Glomerular endothelial cell (primary cell): Measurements from ENCODE around the gene C22orf23. TPM values are rescaled to one million over a fixed set of nuclear protein-coding genes. Genes with fewer than 3 reads are reported as not detected.
"Not testable (repeated sequence)": the region's sequence is repeated elsewhere in the genome, so short reads cannot be mapped to it uniquely, and the experiment has no call there.

Experiments
- DNase-seq: peaks from one replicate; pipeline ENCODE4 v3.0.0-alpha.2; 2011; ENCODE audit warnings: low read depth, low spot score; ENCODE audit errors: extremely low read depth
- total RNA-seq: library from RNA; depleted of rRNA; stranded (reverse); fragments of >200 nt; gene quantifications from 2 replicates; pipeline ENCODE4 v1.2.3, GENCODE V29; 2015

C22orf23 gene
- total RNA-seq, 1 donor from 2014 or later, result 0.41 TPM

DNA sequence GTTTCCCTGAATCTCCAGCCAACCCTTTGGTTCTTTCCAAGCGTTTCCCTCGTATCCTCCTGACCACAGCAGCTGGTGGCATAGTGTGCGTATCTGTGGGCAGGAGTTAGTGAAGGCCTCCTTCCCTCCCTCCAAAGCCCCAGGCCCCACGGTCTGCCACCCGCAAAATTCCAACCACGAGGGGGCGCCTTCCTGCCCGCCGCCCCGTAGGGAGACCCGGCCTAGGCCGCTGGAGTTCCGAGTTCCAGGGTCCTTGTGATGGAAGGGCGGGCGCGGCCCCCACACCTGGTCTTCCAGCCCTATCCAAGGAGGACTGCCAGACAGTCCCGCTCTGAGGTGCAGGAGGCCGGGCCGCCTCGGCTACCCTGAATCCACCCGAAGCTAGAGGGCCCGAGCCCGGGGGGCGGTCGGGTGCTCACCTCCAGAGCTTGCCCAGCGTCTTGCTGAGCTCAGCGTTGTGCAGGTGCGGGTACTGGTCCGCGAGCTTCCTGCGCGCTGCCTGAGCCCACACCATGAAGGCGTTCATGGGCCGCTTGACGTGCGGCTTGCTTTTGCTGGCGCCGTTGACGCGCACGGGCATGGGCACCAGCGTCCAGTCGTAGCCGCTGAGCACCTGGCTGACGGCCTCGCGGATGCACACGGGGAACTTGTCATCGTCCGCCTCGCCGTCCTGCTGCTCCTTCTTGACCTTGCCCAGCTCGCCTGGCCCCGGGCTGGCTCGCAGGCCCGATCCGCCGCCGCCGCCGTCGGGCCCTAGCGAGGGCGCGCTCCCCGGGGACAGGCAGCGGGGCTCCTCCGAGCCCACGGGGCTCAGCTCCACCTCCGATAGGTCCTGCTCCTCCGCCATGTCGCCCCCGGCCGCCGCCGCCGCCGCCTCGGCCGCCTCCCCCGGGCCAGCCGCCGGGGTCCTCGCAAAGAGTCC is 29.8 kb upstream of the C22orf23 start:
- DNase-seq, result no peak

DNA sequence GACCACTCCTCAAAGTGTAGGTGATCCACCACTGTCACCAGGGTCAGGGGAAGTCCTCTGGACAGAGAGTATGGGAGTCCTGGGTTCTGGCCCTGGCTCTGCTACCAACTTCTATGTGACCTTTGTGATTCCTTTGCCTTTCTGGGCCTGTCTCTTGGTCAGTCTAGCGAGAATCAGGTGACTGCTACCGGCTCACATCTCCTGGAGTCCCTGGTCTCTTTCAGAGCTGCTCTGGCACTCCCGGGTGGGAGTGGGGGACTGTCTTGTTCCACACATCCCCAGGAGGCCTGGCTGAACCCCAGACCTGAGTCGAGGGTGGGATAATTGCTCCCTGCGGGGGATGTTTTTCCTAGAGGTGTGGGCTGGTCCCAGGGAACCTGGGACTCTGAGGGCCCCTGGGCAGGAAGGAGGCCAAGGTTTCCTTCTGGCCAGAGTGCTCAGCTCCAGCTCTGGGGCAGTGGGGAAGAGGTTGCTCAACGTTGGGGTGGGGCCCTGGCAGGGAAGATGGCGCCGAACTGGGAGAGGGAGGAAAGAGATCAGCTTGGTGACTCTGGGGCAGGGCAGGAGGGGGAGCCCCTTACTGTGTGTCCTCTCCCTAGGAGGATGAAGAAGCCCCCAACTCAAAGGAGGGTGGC is 28.9 kb upstream of the C22orf23 start:
- no peak for DNase-seq

DNA sequence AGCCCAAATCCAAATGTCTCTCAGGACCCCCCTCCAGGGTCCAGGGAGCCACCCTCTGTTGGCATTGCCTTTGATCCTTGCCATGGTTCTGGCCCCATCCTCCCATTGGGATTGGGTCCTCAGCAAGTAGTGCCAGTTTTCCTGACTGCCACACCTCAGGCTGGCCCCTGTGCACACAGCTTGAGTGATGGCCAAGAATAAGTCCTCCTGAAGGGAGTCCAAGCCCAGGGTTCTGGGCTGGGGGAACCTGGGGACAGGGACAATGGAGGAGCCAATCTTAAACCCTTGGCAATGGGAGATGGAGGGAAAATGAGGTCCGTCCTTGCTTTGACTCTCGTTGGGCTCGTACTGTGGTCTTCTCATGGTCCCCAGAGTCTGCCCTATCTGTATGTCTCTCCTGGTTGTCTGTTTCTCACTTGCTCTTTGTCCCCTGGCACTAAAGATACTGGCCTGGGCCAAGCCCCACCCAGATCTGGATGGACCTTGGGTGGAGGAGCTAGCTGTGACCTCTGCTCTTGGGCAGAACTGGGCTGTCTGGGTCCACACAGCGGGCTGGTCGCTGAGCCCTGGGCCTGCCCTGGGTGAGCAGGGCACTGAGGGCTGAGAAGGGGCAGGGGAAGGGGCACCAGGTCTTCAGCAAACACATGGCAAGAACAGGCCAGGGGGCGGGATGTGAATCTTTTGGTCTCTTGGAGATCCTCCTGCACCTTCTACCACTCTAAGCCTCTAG is 28.0 kb upstream of the C22orf23 start:
- DNase-seq, result no peak

DNA sequence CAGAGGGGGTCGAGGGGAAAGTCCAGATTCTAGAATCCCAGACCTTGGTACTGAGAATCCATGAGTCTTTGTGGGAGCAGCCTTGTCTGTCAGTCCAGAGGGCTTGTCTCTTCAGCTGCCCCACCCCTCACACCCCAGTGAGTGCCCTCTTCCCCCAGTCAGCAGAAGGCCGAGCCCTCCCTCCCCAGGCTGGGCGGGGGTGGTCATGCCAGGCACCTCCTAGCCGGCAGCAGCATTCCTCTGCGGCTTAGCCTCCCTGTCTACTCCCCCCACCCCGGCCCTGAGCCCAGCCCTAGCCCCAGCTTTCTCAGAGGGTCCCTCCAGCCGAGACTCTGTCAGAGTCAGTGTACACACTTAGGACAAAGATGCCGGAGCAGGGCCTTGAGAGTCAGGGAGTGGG is 26.4 kb upstream of the C22orf23 start:
- no peak for DNase-seq

DNA sequence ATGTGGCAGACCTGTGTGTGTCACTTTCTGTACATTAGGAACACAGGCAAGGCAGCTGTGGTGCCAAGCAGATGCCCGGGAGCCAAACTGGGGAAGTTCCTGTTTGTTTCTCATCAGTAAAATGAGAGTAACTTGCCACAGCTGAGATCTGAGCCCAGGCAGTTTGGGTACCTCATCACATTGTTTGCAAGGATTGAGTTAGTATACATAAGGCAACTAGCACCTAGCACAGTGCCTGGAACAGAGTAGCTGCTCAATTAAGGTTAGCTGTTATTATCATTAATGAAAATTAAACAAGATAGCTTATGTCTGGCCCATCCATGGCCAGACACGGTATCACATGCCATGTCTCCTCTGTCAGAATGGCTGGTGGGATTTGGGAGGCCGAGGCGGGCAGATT is 23.1 kb upstream of the C22orf23 start:
- no peak for DNase-seq

DNA sequence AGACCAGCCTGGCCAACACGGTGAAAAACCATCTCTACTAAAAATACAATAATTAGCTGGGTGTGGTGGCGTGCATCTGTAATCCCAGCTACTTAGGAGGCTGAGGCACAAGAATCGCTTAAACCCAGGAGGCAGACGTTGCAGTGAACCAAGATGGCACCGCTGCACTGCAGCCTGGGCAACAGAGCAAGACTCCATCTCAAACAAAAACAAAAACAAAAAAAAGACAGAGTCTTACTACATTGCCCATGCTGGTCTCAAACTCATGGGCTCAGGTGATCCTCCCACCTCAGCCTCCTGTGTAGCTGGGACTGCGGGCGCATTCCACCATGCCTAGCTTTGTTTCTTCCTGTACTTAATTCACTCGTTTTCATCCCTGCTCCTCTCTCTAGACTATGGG is 22.6 kb upstream of the C22orf23 start:
- not testable (repeated sequence) for DNase-seq

DNA sequence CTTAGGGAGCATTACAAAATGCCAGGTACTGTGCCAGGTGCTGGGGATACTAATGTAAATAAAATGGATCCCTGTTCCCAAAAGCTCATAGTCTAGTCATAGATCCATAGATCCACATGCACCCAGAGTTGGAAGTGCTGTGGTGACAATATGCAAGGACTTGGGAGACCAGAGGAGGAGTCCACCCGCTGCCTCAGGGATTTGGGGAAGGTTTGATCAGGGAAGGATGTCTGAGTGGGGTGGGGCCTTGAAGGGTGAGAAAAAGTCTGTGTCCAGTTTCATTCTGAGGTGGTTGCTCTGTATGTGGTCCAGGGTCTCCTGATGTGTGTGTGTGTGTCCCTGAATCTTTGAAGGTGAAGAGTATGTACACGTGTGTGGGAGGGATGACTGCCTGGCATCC is 21.8 kb upstream of the C22orf23 start:
- no peak for DNase-seq

DNA sequence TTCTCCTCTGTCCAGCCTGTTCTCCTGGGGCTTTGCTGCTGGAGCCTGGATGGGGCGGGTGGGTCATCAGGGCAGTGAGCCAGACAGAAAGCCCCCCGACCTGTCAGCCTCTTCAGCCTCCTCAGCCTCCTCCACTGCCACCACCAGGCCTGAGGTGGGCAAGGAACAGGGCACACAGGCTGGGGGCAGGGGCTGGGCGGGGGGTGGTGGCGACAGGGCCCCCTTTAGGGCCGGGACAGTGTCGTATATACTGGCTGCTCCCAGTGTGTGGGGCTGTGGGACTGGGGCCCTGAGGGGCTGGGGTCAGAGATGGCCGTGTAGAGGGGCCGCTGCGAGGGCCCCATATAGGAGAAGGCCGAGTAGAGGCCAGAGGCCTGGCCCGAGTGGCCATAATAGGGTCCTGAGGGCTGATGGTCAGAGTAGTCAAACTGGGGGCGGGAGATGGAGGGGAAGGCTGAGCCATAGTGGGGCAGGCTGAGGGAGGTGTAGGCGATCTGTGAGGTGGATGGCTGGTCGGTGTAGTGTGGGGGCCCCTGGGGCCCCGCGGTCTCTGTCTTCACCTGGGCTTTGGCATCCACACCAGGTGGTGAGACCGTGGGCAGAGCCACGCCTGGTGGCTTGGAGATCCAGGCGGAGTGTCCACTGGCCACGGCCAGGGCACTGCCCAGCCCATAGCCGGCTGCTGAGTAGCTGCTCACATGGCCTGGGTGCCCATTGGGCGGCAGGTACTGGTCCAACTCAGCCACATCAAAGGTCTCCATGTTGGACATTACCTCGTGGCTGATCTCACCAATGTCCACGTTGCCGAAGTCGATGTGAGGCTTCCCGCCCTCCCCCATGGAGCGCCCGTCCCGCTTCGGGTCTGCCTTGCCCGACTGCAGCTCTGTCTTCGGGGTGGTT is 20.1 kb upstream of the C22orf23 start:
- DNase-seq, result no peak

DNA sequence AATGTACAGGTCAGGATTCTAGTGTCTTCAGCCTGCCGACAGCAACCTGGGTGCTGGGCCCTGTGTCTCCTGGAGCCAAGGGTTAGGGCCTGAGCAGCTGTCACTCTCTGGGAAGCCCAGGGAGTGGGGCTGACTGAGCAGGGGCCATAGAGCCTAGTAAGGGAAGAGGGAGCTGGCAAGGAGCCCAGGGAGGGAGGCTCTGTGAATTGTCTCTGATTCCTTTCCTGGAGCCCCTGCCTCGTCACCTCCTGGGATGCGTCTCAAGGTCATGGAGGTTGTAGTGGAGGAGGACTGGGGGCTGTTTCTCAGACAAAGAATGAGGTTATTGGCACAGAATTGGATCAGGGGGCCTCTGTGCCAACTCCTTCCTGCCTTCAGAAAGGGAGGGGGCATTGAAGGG is 19.1 kb upstream of the C22orf23 start:
- no peak for DNase-seq

DNA sequence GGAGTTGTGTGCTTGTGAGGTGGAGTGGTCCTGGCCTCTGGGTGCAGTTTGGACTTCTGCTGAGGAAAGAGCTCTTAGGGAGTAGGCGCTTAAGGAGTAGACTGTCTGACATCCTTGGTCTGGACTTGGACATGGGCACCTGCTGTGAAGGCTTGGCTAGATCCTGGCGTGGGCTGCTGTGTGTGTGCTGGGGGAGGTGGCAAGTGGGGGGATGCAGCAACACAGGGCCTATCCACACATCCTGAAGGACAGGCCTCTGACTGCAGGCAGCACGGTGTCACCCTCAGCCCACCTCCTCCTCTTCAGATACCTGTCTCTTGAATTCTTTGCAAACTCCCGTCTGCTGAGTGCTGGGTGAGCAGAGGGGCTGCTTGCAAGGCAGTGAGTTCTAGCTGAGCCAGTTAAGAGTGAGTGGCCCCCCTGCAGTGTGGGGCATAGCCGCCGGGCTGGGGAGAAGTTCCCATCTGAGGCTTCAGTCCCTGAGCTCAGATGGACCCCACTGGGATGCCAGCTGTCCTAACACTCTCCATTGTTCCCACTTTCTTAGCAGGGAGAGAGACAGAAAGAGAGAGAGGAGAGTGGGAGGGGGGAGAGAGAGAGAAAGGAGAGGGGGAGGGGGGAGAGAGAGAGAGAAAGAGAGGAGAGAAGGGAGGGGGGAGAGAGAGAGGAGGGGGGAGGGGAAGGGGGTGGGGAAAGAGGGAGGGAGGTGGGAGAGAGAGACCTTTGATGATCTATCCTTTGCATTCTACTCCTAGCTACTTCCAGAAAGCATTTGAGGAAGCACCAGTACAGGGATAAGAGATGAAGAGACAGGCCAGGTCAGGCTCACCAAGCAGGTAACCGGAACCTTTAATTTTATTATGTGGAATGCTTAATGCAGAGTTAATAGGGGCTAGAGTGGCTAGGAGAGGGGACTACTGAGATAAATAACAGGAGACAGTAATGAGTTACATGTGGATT is 18.4 kb upstream of the C22orf23 start:
- no peak for DNase-seq

DNA sequence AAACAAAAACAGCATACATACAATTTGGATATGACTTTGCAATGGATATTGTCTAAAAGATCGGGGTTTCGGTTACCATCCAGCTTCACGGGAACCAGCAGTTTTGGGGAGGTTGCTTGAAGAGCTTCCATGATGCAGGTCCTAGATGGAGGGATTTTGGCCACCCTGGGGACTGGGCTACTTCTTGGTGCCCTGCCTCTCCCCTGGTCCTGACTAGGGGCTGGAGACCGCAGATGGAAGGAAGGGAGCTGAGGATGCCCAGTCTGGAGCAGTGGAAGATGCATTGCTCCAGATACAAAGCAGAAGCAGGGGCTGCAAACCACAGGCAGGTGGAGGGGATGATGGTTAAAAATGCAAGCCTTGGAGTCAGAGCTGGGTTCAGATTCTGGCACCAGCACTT is 17.5 kb upstream of the C22orf23 start:
- DNase-seq, result no peak

DNA sequence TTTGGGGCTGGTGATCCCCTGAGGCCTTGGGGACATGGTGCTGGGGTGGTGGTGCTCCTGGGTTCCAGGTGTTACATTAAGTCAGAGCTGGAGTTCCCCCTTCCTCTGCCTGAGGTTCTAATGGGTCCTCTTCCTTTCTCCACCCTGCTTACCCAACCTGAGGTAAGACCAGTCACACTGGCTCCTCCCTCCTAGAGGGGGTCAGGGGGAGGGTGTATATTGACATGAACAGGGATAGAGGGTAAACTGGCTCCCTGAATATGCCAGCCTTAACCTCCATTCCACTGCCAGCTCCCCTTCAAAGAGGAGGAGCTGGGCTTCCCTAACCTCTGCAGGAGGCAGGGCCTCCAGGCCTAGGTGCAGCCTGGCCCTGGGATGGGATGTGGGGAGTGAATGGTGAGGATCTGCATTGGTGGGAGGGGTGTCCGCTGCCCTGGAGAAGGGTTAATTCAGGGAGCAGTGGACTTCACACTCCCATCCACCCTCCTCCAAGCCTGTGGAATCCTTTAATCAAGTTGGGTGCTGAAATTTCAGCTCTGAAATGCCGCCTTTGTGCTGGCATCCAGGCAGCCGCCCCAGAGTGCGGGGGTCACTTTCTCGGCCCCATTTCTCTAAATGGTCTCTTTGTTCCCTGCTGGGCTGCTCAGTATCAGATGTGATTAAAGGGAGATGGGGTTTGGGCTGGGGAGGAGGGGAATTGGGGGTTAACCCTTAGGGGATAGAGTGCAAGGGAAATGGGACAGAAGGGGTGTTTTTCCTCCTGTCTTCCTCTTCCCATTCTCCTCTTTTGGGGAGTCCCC is 15.3 kb upstream of the C22orf23 start:
- DNase-seq, result no peak

DNA sequence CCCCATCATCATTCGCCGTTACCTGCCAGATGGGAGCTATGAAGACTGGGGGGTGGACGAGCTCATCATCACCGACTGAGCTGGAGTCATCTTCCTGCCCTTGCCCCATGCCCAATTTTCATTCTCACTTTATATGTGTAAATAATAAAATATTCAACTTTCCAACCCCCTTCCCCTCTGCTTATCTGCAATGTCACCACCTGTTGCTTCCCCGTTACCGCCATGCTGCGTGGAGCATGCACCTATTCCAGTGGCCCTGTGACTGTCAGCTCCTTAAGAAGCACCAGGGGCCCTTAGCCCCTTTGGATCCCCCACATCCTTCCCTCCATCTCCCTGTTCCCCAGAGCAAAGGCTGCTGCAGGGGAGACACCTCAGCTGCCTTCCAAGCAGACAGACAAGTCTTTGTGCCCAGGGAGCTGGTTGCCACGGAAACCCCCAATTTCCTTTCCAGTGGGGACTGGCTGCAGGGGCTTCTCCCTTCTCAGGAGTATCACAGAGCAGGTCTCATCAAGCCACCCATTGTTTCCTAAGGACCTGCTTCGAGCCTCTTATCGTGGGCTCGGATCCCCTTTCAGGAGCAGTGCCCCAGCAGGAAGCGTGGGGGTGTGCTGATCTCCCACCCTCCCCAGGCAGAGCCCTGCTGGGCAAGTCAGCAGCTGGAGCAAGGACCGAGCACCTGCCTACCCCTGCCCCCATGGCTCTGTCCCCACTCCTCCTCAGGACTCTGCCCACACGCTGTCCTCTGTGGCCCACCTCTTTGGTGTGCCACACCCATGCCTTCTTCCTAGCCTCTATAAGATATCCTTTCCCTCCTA is 14.4 kb upstream of the C22orf23 start:
- DNase-seq, result no peak

DNA sequence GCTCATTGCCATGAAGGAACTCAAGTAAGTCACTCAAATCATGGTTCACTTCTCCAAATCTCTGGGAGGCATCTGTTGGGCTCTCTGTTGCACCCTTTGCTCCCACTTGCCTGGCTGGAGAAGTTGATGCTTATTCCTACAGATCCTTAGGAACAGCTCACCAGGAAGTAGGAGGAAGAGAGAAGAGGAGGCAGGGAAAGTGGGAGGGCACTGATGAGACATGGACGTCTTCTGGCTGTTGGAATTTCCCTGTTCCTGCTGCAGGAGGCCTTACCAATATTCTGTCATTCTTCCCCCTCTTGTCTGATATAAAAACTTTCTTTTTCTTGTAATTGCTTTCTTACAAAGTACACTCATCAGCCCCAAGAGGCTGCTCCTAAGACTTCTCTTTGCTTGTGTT is 13.7 kb upstream of the C22orf23 start:
- DNase-seq, result no peak

DNA sequence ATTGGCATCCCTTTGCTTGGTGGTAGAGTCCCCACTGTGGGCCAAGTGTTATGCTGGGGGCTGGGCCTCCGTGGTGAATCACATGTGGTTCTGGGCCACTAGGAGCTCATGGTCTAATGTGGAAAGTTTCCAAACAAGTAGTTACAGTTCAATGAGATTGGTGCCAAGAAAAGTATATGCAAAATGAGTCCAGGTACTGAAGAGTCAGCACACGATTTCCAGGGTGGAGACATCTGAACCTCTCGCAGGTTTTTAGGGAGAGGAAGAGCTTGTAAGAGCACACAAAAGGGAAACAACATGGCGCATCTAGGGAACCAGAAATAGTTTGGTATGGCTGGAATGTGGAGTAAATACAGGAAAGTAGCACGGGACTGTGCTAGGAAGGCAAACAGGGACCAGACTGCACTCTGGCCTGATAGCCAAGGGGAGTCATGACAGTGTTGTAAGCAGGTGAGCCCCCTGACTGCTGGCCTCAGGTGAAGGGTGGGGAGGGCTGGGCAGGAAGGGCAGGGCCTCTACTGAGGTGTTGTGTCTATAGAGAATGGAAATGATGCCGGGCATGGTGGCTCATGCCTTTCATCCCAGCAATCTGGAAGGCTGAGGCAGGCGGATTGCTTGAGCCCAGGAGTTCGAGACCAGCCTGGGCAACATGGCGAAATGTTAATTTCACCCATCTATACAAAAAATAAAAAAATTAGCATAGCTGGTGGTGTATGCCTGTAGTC is 12.7 kb upstream of the C22orf23 start:
- no peak for DNase-seq

DNA sequence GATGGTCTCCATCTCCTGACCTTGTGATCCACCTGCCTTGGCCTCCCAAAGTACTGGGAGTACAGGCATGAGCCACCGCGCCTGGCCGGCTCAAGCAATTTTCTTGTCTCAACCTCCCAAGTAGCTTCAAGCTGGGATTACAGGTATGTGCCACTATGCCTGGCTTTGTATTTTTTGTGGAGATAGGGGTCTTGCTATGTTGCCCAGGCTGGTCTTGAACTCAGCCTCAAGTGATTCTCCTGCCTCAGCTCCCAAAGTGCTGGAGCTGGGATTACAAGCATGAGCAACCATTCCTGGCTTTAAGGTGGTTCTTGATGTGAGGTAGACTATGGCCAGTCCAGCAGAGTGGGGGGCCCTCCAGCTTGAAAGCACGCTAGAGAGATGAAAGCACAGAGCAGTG is 7.7 kb upstream of the C22orf23 start:
- DNase-seq, result no peak

DNA sequence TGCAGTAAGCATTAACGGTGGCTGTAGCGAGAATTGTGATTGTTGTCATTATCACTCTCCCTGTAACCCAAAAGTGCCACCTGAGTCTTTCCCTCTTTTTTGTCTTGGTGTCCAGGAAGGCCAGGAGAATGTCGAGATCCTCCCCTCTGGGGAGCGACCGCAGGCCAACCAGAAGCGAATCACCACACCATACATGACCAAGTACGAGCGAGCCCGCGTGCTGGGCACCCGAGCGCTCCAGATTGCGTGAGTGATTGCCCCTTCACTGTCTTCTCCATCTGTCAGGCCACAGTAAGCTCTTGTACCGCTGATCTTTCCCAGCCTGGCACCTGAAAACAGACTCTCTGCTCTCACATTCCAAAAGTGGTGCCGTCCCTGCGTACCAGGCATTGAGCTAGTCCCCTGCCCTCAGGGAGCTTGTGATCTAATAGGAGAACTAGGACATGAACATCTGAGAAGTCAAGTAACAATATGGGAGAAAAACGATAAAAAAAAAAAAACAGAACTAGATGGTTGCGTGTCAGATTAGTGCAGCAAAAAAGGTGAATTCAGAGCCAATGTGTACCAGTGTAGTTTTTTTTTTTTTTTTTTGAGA is 5.9 kb upstream of the C22orf23 start:
- DNase-seq, result no peak
